22Rv1 (cell line): ENCODE results near the gene PYHIN1.

ENCODE experiments used
- ZFX ChIP-seq: fragments of 450-650 bp; IDR thresholded peaks from 2 replicates; pipeline ENCODE4 v1.6.1; 2017; ENCODE audit warnings: antibody characterized with exemption, borderline replicate concordance
- TF ChIP-seq, protein P1 (sequence below): fragments of 450-650 bp; IDR thresholded peaks from 2 replicates; pipeline ENCODE4 v1.5.1; 2017; ENCODE audit warnings: mild to moderate bottlenecking

DNA sequence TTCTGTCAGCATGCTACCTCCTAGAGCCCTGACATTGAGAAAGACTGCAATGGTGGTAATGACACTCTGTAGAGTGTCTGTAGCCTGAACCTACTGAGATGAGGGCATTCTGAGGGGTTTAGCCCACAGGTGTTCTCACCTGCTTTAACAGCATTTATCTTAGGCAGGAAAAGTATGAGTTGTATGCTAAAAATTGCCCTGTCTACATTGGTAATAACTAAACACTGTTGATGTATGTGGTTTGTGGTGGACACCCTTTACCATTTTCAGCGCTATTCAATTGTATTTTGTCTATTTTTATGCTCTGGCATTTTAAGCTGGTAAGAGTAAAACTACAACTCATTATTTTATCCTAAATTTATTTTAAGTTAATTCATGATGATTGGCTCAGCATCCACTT, 10.0 kb downstream of the PYHIN1 start:
- TF ChIP-seq, protein P1, sequence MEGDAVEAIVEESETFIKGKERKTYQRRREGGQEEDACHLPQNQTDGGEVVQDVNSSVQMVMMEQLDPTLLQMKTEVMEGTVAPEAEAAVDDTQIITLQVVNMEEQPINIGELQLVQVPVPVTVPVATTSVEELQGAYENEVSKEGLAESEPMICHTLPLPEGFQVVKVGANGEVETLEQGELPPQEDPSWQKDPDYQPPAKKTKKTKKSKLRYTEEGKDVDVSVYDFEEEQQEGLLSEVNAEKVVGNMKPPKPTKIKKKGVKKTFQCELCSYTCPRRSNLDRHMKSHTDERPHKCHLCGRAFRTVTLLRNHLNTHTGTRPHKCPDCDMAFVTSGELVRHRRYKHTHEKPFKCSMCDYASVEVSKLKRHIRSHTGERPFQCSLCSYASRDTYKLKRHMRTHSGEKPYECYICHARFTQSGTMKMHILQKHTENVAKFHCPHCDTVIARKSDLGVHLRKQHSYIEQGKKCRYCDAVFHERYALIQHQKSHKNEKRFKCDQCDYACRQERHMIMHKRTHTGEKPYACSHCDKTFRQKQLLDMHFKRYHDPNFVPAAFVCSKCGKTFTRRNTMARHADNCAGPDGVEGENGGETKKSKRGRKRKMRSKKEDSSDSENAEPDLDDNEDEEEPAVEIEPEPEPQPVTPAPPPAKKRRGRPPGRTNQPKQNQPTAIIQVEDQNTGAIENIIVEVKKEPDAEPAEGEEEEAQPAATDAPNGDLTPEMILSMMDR: no peak
- no peak for TF ChIP-seq ZFX
